Keratinocyte (primary cell): ENCODE results near the gene MICOS13. TPM values are rescaled to one million over a fixed set of nuclear protein-coding genes. Genes with fewer than 3 reads are reported as not detected.
"Not testable (repeated sequence)": the region's sequence is repeated elsewhere in the genome, so short reads cannot be mapped to it uniquely, and the experiment has no call there.

Source experiments
- DNase-seq: peaks from one replicate; pipeline ENCODE4 v3.0.0-alpha.2; 2011; ENCODE audit warnings: low read depth, missing footprints, low spot score
- FAIRE-seq: peaks from 2 replicates; lab custom pipeline; 2011; peaks lifted over from hg19 to GRCh38; lab: Jason Lieb, UNC
- H2AFZ ChIP-seq: 2 replicates; pipeline ENCODE4 v1.6.0; 2012; ENCODE audit warnings: low read length, control low read depth, inconsistent platforms; ENCODE audit not compliant: control insufficient read depth
- H3K27ac ChIP-seq: 2 replicates; pipeline ENCODE4 v1.5.1; 2011; ENCODE audit warnings: low read length; ENCODE audit not compliant: control insufficient read depth, insufficient read depth
- H3K27me3 ChIP-seq: 3 replicates; pipeline ENCODE4 v1.6.0; 2011; ENCODE audit warnings: low read length; ENCODE audit not compliant: control insufficient read depth, insufficient read depth; ENCODE audit errors: extremely low read depth
- H3K36me3 ChIP-seq, 2 experiments: 2 replicates in 1 of 2; 3 replicates in 1 of 2; pipeline ENCODE4 v1.5.1; 2011; ENCODE audit warnings: low read length in 2 of 2, mild to moderate bottlenecking in 1 of 2; ENCODE audit not compliant: control insufficient read depth in 2 of 2, insufficient read depth in 2 of 2; ENCODE audit errors: extremely low read depth in 1 of 2
- H3K4me1 ChIP-seq: 3 replicates; pipeline ENCODE4 v1.5.1; 2011; ENCODE audit warnings: low read length; ENCODE audit not compliant: control insufficient read depth, insufficient read depth; ENCODE audit errors: extremely low read depth
- H3K4me2 ChIP-seq: 3 replicates; pipeline ENCODE4 v1.6.0; 2011; ENCODE audit warnings: low read depth, low read length; ENCODE audit not compliant: control insufficient read depth, insufficient read depth; ENCODE audit errors: extremely low read depth
- H3K4me3 ChIP-seq, 3 experiments: fragments of 200-600 bp in 1 of 3; sonication (generic) in 1 of 3; 2 replicates in 2 of 3; 3 replicates in 1 of 3; pipeline ENCODE4 v1.5.1; 2011 to 2016; ENCODE audit warnings: low read length in 3 of 3, mild to moderate bottlenecking in 3 of 3, control low read depth in 2 of 3, inconsistent platforms in 1 of 3, low read depth in 1 of 3, mixed read lengths in 1 of 3, mixed run types in 1 of 3, moderate library complexity in 1 of 3; ENCODE audit not compliant: control insufficient read depth in 2 of 3, insufficient read depth in 2 of 3; ENCODE audit errors: extremely low read depth in 1 of 3
- H3K79me2 ChIP-seq: 2 replicates; pipeline ENCODE4 v1.6.0; 2012; ENCODE audit warnings: low read length; ENCODE audit not compliant: control insufficient read depth, insufficient read depth
- H3K9ac ChIP-seq: 3 replicates; pipeline ENCODE4 v1.6.0; 2011; ENCODE audit warnings: low read length; ENCODE audit not compliant: control insufficient read depth, insufficient read depth; ENCODE audit errors: extremely low read depth
- H3K9me1 ChIP-seq: 3 replicates; pipeline ENCODE4 v1.6.0; 2011; ENCODE audit warnings: low read length; ENCODE audit not compliant: control insufficient read depth, insufficient read depth; ENCODE audit errors: extremely low read depth
- H3K9me3 ChIP-seq: 2 replicates; pipeline ENCODE4 v1.5.1; 2012; ENCODE audit warnings: low read depth, low read length; ENCODE audit not compliant: control insufficient read depth
- H4K20me1 ChIP-seq: 3 replicates; pipeline ENCODE4 v1.6.0; 2011; ENCODE audit warnings: low read length; ENCODE audit not compliant: control insufficient read depth, insufficient read depth; ENCODE audit errors: extremely low read depth
- EZH2 ChIP-seq: IDR thresholded peaks from one replicate; pipeline ENCODE4 v1.6.1; 2012; ENCODE audit warnings: inconsistent platforms, mild to moderate bottlenecking, low read length, moderate library complexity
- dilution Hi-C: fragments of 300-500 bp; cut with MboI; formaldehyde crosslinking; loops from one replicate; pipeline ENCODE4 v1.7.0; 2020; ENCODE audit warnings: low sequenced_read_pairs; ENCODE audit not compliant: extremely low pct_ligation_motif_present
- polyA plus RNA-seq, 5 experiments: library from polyadenylated mRNA; depleted of rRNA in 3 of 5; stranded (reverse) in 3 of 5; stranded (forward) in 1 of 5; unstranded in 1 of 5; fragments of >200 nt; gene quantifications; 1 replicate in 1 of 5; 2 replicates in 3 of 5; 3 replicates in 1 of 5; pipeline versions ENCODE4 v1.2.1 to v1.2.3, GENCODE V29; 2011 to 2012; ENCODE audit warnings: missing spikeins in 2 of 5, low read depth in 1 of 5, low replicate concordance in 1 of 5
- TF ChIP-seq, protein P1 (sequence below), 3 experiments: IDR thresholded peaks in 1 of 3; conservative IDR thresholded peaks in 1 of 3; optimal IDR thresholded peaks in 1 of 3; 2 replicates in 2 of 3; 3 replicates in 1 of 3; pipeline versions ENCODE3 to v1.5.1; 2011; ENCODE audit warnings: low read length in 3 of 3, mild to moderate bottlenecking in 3 of 3, moderate library complexity in 2 of 3, control low read depth in 1 of 3, inconsistent platforms in 1 of 3; ENCODE audit not compliant: insufficient read depth in 2 of 3; ENCODE audit errors: extremely low read depth in 1 of 3

Gene MICOS13
- polyA plus RNA-seq, 1 donor (not counting 4 experiments of a cell fraction or from before 2014, with no cell fraction given), result 35.2 TPM

- Histone ChIP-seq H3K27me3 (no peaks in the 10 kb centered on the region), H2AFZ (no peak overlapping the region), H3K9me3 (no peaks in the 10 kb centered on the region), H3K4me3 (no peak overlapping the region), H3K36me3 (peaks cover 32 to 38% of the 10 kb centered on the region in 2 experiments), H3K9me1 (no peaks in the 10 kb centered on the region), H4K20me1 (no peaks in the 10 kb centered on the region), H3K27ac (no peak overlapping the region), H3K79me2 (no peaks in the 10 kb centered on the region), H3K4me1 (no peaks in the 10 kb centered on the region), H3K9ac (no peak overlapping the region), H3K4me2 (no peak overlapping the region)
- FAIRE-seq, result no peak
- dilution Hi-C loops, result no loop called here
- no peak for DNase-seq
- TF ChIP-seq EZH2, result no peak
- TF ChIP-seq, protein P1, sequence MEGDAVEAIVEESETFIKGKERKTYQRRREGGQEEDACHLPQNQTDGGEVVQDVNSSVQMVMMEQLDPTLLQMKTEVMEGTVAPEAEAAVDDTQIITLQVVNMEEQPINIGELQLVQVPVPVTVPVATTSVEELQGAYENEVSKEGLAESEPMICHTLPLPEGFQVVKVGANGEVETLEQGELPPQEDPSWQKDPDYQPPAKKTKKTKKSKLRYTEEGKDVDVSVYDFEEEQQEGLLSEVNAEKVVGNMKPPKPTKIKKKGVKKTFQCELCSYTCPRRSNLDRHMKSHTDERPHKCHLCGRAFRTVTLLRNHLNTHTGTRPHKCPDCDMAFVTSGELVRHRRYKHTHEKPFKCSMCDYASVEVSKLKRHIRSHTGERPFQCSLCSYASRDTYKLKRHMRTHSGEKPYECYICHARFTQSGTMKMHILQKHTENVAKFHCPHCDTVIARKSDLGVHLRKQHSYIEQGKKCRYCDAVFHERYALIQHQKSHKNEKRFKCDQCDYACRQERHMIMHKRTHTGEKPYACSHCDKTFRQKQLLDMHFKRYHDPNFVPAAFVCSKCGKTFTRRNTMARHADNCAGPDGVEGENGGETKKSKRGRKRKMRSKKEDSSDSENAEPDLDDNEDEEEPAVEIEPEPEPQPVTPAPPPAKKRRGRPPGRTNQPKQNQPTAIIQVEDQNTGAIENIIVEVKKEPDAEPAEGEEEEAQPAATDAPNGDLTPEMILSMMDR (optimal IDR thresholded peaks at IDR 0.05 in 1 of 3, IDR thresholded peaks at IDR 0.05 in 1 of 3, conservative IDR thresholded peaks at IDR 0.05 in 1 of 3; ENCODE audit: extremely low read depth in 1 of 3, insufficient read depth in 2 of 3, low read length in 3 of 3), result no peak
These were observed 25.2 kb upstream of the MICOS13 start for GRCh38 chr19:5705552-5705951.

DNA sequence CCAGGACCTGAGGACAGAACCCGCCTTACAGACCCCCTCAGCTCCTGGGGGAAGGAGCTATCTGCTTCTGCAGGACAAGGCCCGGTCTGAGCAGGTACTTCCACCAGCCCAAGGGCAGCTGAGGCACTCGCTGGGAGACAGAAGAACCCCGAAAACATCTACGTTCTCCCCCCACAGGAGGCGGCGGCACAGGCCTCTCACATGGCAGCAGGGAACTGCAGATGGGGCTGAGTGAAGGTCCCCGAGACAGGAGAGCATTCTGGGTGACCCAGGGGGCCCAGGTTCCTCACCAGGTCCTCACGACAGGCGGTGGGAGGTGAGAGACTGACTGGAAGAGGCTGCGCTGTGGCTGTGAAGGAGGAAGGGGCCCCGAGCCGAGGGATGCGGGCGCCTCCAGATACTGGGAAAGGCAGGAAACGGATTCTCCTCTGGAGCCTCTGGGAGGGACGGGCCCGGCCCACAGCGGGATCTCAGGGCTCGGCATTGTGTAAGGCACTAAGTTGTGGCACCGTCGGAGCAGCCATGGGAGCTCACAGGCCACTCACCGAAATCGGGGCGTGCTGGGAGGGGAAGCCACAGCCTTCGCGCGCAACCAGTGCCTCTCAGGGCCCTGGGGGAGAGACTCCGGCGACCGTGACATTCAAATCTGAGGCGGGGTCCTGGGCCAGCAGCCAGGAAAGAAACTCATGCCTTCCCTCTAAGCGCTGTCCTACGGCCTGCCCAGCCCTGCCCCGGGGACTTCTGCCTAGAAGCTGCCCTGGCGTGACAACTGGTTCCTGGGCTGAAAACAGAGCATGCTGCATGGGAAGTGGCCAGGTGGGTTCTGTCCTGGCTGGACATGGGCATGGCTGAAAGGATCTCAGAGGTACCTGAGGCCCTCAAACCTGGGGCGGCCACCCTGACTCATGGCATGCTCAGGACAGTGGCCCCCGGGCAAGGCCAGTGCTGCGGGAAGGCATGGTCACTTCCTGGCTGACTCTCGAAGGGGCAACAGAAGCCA is 23.8 kb upstream of the MICOS13 start:
- dilution Hi-C loops, result no loop called here
- Histone ChIP-seq H2AFZ (no peak overlapping the region), H3K4me2 (no peak overlapping the region), H3K36me3 (peaks cover 29 to 38% of the 10 kb centered on the region in 2 experiments), H3K9me1 (no peaks in the 10 kb centered on the region), H3K27me3 (no peaks in the 10 kb centered on the region), H3K4me3 (no peak overlapping the region), H3K9ac (no peak overlapping the region), H4K20me1 (no peaks in the 10 kb centered on the region), H3K4me1 (no peaks in the 10 kb centered on the region), H3K79me2 (no peaks in the 10 kb centered on the region), H3K27ac (no peak overlapping the region), H3K9me3 (no peaks in the 10 kb centered on the region)
- no peak for DNase-seq
- TF ChIP-seq EZH2, result no peak
- TF ChIP-seq, protein P1 (optimal IDR thresholded peaks at IDR 0.05 in 1 of 3, IDR thresholded peaks at IDR 0.05 in 1 of 3, conservative IDR thresholded peaks at IDR 0.05 in 1 of 3; ENCODE audit: extremely low read depth in 1 of 3, insufficient read depth in 2 of 3, low read length in 3 of 3), result no peak
- no peak for FAIRE-seq

- H3K27ac ChIP-seq, result not testable (repeated sequence)
These were observed 21.7 kb upstream of the MICOS13 start for GRCh38 chr19:5702053-5702410.

More at GRCh38 chr19:5702053-5702410, 21.7 kb upstream of the MICOS13 start:
- H3K4me3 ChIP-seq, H3K9me3 ChIP-seq, H3K27me3 ChIP-seq, H3K9ac ChIP-seq, DNase-seq, FAIRE-seq, H3K9me1 ChIP-seq, H3K4me2 ChIP-seq, H4K20me1 ChIP-seq, H3K4me1 ChIP-seq, dilution Hi-C loops, H3K79me2 ChIP-seq, H2AFZ ChIP-seq: not testable (repeated sequence)
- peaks cover 25 to 38% of the 10 kb centered on the region in 2 experiments for H3K36me3 ChIP-seq
